Neural cell (in vitro differentiated cells): Measurements from ENCODE around the gene GPRC5A. TPM values are rescaled to one million over a fixed set of nuclear protein-coding genes. Genes with fewer than 3 reads are reported as not detected.

Experiments used
- H2AFZ ChIP-seq: fragments of 200-600, 300-800 bp; sonication (generic), shearing (Covaris generic); 2 replicates; pipeline ENCODE4 v1.6.0; 2014; ENCODE audit warnings: low read depth, mild to moderate bottlenecking, antibody characterized with exemption, low read length, moderate library complexity
- H3F3A ChIP-seq: fragments of 200-600 bp; shearing (Covaris generic); 2 replicates; pipeline ENCODE4 v1.6.1; 2016; ENCODE audit warnings: mild to moderate bottlenecking, moderate library complexity, mixed read lengths, antibody characterized with exemption, low read length; ENCODE audit not compliant: insufficient read depth, poor library complexity, severe bottlenecking
- H3K27ac ChIP-seq: fragments of 200-600, 300-800 bp; sonication (generic), shearing (Covaris generic); 2 replicates; pipeline ENCODE4 v1.5.1; 2014; ENCODE audit warnings: mild to moderate bottlenecking, low read length, moderate library complexity
- H3K27me3 ChIP-seq: fragments of 300-800, 200-600 bp; sonication (generic), shearing (Covaris generic); 2 replicates; pipeline ENCODE4 v1.6.0; 2014; ENCODE audit warnings: mild to moderate bottlenecking, low read depth, low read length, moderate library complexity; ENCODE audit not compliant: insufficient read depth
- H3K36me3 ChIP-seq: fragments of 300-800, 200-600 bp; sonication (generic), shearing (Covaris generic); 2 replicates; pipeline ENCODE4 v1.5.1; 2014; ENCODE audit warnings: mild to moderate bottlenecking, antibody characterized with exemption, low read length, moderate library complexity; ENCODE audit not compliant: insufficient read depth
- H3K4me2 ChIP-seq: fragments of 300-800, 200-600 bp; sonication (generic), shearing (Covaris generic); 2 replicates; pipeline ENCODE4 v1.6.0; 2014; ENCODE audit warnings: mild to moderate bottlenecking, low read length
- H3K4me3 ChIP-seq: fragments of 300-800, 200-600 bp; sonication (generic), shearing (Covaris generic); 2 replicates; pipeline ENCODE4 v1.5.1; 2014; ENCODE audit warnings: mild to moderate bottlenecking, low read length, moderate library complexity
- H3K79me2 ChIP-seq: fragments of 200-600 bp; shearing (Covaris generic); replicated peaks from 2 replicates; pipeline ENCODE4 v1.6.0; 2014; ENCODE audit warnings: mild to moderate bottlenecking, low read length, moderate library complexity; ENCODE audit not compliant: insufficient read depth
- H3K9ac ChIP-seq: fragments of 300-800, 200-600 bp; sonication (generic), shearing (Covaris generic); 2 replicates; pipeline ENCODE4 v1.6.1; 2016; ENCODE audit warnings: mild to moderate bottlenecking, low read length, mixed read lengths
- H3K9me2 ChIP-seq: fragments of 200-600 bp; shearing (Covaris generic); 2 replicates; pipeline ENCODE4 v1.6.1; 2016; ENCODE audit warnings: mild to moderate bottlenecking, low read length, mixed read lengths; ENCODE audit not compliant: insufficient read depth
- H3K9me3 ChIP-seq: fragments of 200-600, 300-800 bp; sonication (generic), shearing (Covaris generic); 2 replicates; pipeline ENCODE4 v1.6.1; 2016; ENCODE audit warnings: mild to moderate bottlenecking, mixed run types, low read length, moderate library complexity, mixed read lengths
- H4K20me1 ChIP-seq: fragments of 200-600 bp; shearing (Covaris generic); 2 replicates; pipeline ENCODE4 v1.6.1; 2016; ENCODE audit warnings: mild to moderate bottlenecking, mixed run types; ENCODE audit not compliant: insufficient read depth
- CTCF ChIP-seq: fragments of 450-650 bp; IDR thresholded peaks from 2 replicates; pipeline ENCODE4 v1.5.1; 2014; ENCODE audit warnings: antibody characterized with exemption, mild to moderate bottlenecking, moderate library complexity; ENCODE audit not compliant: poor library complexity, severe bottlenecking
- EP300 ChIP-seq: fragments of 450-650 bp; conservative IDR thresholded peaks from 2 replicates; pipeline ENCODE4 v1.6.1; 2014; ENCODE audit warnings: antibody characterized with exemption, mild to moderate bottlenecking, moderate library complexity; ENCODE audit not compliant: poor library complexity, severe bottlenecking
- EZH2 ChIP-seq: fragments of 200-600, 300-800 bp; shearing (Covaris generic), sonication (generic); IDR thresholded peaks from 2 replicates; pipeline ENCODE4 v1.6.1; 2014; ENCODE audit warnings: antibody characterized with exemption, low read length, borderline replicate concordance, mild to moderate bottlenecking; ENCODE audit not compliant: insufficient read depth, poor library complexity, severe bottlenecking
- MXI1 ChIP-seq: fragments of 450-650 bp; conservative IDR thresholded peaks from 2 replicates; pipeline ENCODE4 v1.6.1; 2014; ENCODE audit warnings: antibody characterized with exemption, mild to moderate bottlenecking; ENCODE audit not compliant: poor library complexity, severe bottlenecking
- POLR2AphosphoS5 ChIP-seq: IDR thresholded peaks from 2 replicates; pipeline ENCODE4 v1.6.1; 2012
- RAD21 ChIP-seq: fragments of 450-650 bp; conservative IDR thresholded peaks from 2 replicates; pipeline ENCODE4 v1.6.1; 2014; ENCODE audit warnings: antibody characterized with exemption, mild to moderate bottlenecking, moderate library complexity
- REST ChIP-seq: IDR thresholded peaks from 2 replicates; pipeline ENCODE4 v1.6.1; 2012; ENCODE audit warnings: borderline replicate concordance
- SMC3 ChIP-seq: fragments of 450-650 bp; conservative IDR thresholded peaks from 2 replicates; pipeline ENCODE4 v1.6.1; 2014; ENCODE audit warnings: antibody characterized with exemption, mild to moderate bottlenecking, moderate library complexity; ENCODE audit not compliant: poor library complexity
- TAF1 ChIP-seq: IDR thresholded peaks from 2 replicates; pipeline ENCODE4 v1.6.1; 2012; ENCODE audit warnings: low read depth
- polyA plus RNA-seq: library from polyadenylated mRNA; depleted of rRNA; stranded (reverse); fragments of >200 nt; gene quantifications from 2 replicates; pipeline ENCODE4 v1.2.3, GENCODE V29; 2014

GPRC5A gene
- polyA plus RNA-seq, 1 donor from 2014 or later, result 0.09 TPM

- Histone ChIP-seq H3K9me3 (no peaks in the 10 kb centered on the region), H3K27me3 (no peaks in the 10 kb centered on the region), H3K4me2 (no peak overlapping the region), H3K79me2 (no peaks in the 10 kb centered on the region), H3K27ac (no peak overlapping the region), H3F3A (no peaks in the 10 kb centered on the region), H3K9ac (no peak overlapping the region), H4K20me1 (no peaks in the 10 kb centered on the region), H3K36me3 (no peaks in the 10 kb centered on the region), H2AFZ (no peak overlapping the region), H3K9me2 (no peaks in the 10 kb centered on the region), H3K4me3 (no peak overlapping the region)
- TF ChIP-seq SMC3 (no peak), EP300 (no peak), CTCF (no peak), TAF1 (no peak), POLR2AphosphoS5 (no peak), EZH2 (no peak), REST (no peak), RAD21 (no peak), MXI1 (no peak)
These were observed 54.2 kb downstream of the GPRC5A start for GRCh38 chr12:12945591-12945990.

- Histone ChIP-seq H3K27me3 (no peaks in the 10 kb centered on the region), H2AFZ (no peak overlapping the region), H3K9ac (no peak overlapping the region), H3K27ac (no peak overlapping the region), H4K20me1 (no peaks in the 10 kb centered on the region), H3K4me3 (no peak overlapping the region), H3K9me3 (no peaks in the 10 kb centered on the region), H3K4me2 (no peak overlapping the region), H3K9me2 (no peaks in the 10 kb centered on the region), H3K79me2 (no peaks in the 10 kb centered on the region), H3F3A (no peaks in the 10 kb centered on the region), H3K36me3 (no peaks in the 10 kb centered on the region)
- no peak for TF ChIP-seq EZH2
- no peak for TF ChIP-seq CTCF
- TF ChIP-seq SMC3, result no peak
- TF ChIP-seq EP300, result no peak
- TF ChIP-seq TAF1, result no peak
- no peak for TF ChIP-seq MXI1
- TF ChIP-seq RAD21, result no peak
- TF ChIP-seq REST, result no peak
- no peak for TF ChIP-seq POLR2AphosphoS5
These were observed 55.5 kb downstream of the GPRC5A start for GRCh38 chr12:12946686-12947355.
